Measurements from ENCODE around the gene PCYT2. TPM values are rescaled to one million over a fixed set of nuclear protein-coding genes. Genes with fewer than 3 reads are reported as not detected.

The PCYT2 gene
- total RNA-seq, 1 donor from 2014 or later, result 26.8 TPM

DNA sequence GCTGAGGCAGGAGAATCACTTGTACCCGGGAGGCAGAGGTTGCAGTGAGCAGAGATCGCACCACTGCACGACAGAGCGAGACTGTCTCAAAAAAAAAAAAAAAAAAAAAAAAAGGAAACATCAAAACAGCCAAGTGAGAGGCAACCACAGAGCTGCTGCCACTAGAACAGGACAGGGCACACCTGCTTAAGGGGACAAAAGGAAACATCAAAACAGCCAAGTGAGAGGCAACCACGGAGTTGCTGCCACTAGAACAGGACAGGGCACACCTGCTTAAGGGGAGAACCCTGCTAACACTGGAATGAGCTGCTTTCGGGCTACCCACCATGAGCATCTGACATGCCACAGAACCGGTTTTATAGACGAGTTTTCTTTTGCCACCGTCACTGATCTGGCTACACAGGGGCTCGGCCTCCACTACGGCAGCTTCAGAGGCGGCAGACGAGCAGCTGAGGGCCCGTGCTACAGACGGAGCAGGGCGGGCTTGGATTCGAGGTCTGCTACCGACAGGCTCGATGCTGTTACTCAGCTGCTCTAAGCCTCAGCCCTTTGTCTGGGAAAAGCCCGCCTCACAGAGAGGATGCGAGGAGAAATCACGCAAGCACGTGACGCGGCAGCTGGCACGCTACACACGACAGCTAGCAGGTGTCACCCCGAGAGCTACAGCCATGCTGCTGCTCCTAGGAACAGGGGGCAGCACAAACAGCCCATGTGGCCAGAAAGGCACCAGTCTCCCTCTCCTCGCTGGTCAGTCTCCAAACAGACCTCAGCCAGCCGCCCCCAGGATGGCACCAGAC lies 52.8 kb downstream of the PCYT2 start:
- Mint-ChIP-seq H3K9me3 (ENCODE audit: unreplicated experiment) (no peaks in the 10 kb centered on the region), H3K4me1 (ENCODE audit: unreplicated experiment) (peaks cover 27% of the 10 kb centered on the region), H3K27ac (ENCODE audit: unreplicated experiment) (peak overlapping the region; percentile 61), H3K27me3 (ENCODE audit: unreplicated experiment) (peaks cover 14% of the 10 kb centered on the region), H3K4me3 (ENCODE audit: unreplicated experiment) (peak overlapping the region; percentile 98), H3K36me3 (ENCODE audit: low read depth, unreplicated experiment) (peaks cover 23% of the 10 kb centered on the region)
- TF ChIP-seq, protein P1, sequence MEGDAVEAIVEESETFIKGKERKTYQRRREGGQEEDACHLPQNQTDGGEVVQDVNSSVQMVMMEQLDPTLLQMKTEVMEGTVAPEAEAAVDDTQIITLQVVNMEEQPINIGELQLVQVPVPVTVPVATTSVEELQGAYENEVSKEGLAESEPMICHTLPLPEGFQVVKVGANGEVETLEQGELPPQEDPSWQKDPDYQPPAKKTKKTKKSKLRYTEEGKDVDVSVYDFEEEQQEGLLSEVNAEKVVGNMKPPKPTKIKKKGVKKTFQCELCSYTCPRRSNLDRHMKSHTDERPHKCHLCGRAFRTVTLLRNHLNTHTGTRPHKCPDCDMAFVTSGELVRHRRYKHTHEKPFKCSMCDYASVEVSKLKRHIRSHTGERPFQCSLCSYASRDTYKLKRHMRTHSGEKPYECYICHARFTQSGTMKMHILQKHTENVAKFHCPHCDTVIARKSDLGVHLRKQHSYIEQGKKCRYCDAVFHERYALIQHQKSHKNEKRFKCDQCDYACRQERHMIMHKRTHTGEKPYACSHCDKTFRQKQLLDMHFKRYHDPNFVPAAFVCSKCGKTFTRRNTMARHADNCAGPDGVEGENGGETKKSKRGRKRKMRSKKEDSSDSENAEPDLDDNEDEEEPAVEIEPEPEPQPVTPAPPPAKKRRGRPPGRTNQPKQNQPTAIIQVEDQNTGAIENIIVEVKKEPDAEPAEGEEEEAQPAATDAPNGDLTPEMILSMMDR (IDR thresholded peaks at IDR 0.05; ENCODE audit: unreplicated experiment), result no peak
- no peak for DNase-seq (ENCODE audit: low spot score)

DNA sequence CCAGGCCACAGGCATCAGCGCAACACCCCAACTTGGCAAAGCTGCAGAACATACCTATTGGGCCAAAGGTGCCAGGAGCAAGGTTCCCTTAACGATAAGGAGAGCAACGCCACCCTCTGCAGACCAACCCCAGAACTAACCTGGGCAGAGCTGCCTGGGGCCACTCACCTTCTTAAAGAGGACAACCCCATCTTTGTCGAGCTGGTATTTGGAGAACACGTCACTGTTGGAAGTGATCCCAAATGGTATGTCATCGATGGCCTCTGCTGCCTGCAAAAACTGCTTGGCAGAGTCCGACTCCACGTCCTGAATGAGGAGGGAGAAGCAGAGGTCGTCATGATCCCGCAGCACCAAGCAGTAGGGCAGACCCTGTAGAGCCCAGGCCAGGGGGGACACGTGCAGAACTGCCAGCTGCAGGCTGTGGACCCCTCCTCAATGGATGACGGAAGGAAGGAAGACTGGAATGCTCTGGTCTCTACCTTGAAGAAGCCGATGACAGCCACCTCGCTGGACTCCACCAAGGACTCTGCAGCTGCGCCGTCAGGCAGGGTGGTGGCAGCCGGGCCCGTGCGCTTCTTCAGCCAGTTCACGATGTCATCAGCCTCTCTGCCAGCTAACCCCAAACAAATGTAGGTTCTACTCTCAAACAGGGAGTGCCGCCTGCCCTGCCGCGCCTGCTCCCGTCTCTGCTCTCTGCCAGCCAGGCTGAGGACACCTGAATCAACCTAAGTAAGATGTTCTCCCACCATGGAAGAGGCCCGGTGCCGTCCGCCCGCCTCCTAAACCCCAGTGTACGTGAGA lies 56.0 kb downstream of the PCYT2 start:
- Mint-ChIP-seq H3K27me3 (ENCODE audit: unreplicated experiment) (peaks cover 12% of the 10 kb centered on the region), H3K27ac (ENCODE audit: unreplicated experiment) (no peak overlapping the region), H3K4me3 (ENCODE audit: unreplicated experiment) (peak overlapping the region; percentile 42), H3K4me1 (ENCODE audit: unreplicated experiment) (peaks cover 19% of the 10 kb centered on the region), H3K9me3 (ENCODE audit: unreplicated experiment) (no peaks in the 10 kb centered on the region), H3K36me3 (ENCODE audit: low read depth, unreplicated experiment) (peaks cover 28% of the 10 kb centered on the region)
- no peak for DNase-seq (ENCODE audit: low spot score)
- TF ChIP-seq, protein P1 (IDR thresholded peaks at IDR 0.05; ENCODE audit: unreplicated experiment), result no peak

DNA sequence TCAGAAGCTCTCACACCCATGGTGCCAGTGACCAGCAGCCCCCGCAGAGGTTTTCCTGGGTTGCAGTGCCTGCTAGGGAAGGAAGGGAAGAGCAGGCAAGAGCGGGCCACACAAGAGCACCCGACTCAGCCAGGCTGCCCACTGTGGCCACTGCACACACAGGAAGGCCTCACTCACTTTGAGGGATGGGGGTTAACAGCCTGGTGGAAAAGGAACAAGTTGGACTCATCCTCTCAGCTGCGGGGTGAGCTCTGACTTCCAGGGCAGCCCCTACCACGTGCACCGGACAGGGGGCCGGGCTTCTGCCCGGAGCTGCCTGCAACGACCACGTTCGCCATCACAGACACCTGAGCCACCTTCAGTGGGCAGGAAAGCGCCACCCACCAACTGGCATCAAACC lies 59.0 kb downstream of the PCYT2 start:
- no peak for DNase-seq (ENCODE audit: low spot score)
- H3K9me3 Mint-ChIP-seq (ENCODE audit: unreplicated experiment), result no peaks in the 10 kb centered on the region
- H3K4me3 Mint-ChIP-seq (ENCODE audit: unreplicated experiment), result no peak overlapping the region
- peaks cover under 1% of the 10 kb centered on the region for H3K4me1 Mint-ChIP-seq (ENCODE audit: unreplicated experiment)
- H3K27ac Mint-ChIP-seq (ENCODE audit: unreplicated experiment), result no peak overlapping the region
- TF ChIP-seq, protein P1 (IDR thresholded peaks at IDR 0.05; ENCODE audit: unreplicated experiment), result no peak
- peaks cover 6% of the 10 kb centered on the region for H3K27me3 Mint-ChIP-seq (ENCODE audit: unreplicated experiment)
- H3K36me3 Mint-ChIP-seq (ENCODE audit: low read depth, unreplicated experiment), result peaks cover 23% of the 10 kb centered on the region

DNA sequence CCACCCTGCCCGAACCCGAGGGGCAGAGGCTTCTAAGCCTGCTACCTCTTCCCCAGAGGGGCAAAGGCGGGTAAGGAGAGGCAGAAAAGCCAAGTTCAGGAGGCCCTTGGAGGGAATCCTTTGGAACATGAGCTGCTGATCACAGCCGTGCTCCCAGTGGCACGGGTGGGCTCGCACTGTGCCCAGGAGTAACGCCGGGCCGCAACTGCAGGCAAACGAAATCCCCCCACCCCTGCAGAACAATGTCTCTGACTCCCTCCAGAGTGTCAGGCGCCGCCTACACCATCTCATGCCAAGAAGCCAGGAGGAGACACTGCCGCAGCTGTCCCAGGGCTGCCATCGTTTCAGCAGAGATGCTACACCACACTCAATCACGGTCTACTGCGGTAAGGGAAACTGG lies 59.8 kb downstream of the PCYT2 start:
- TF ChIP-seq, protein P1 (IDR thresholded peaks at IDR 0.05; ENCODE audit: unreplicated experiment), result no peak
- DNase-seq (ENCODE audit: low spot score), result no peak
- Mint-ChIP-seq H3K27ac (ENCODE audit: unreplicated experiment) (no peak overlapping the region), H3K4me3 (ENCODE audit: unreplicated experiment) (no peak overlapping the region), H3K4me1 (ENCODE audit: unreplicated experiment) (no peaks in the 10 kb centered on the region), H3K27me3 (ENCODE audit: unreplicated experiment) (peaks cover 6% of the 10 kb centered on the region), H3K36me3 (ENCODE audit: low read depth, unreplicated experiment) (peaks cover 29% of the 10 kb centered on the region), H3K9me3 (ENCODE audit: unreplicated experiment) (no peaks in the 10 kb centered on the region)

Other genes with a start within 250 kb of the PCYT2 start
- 22.4 TPM for gene OXLD1, start 244.8 kb downstream of the PCYT2 start, total RNA-seq (ENCODE audit: unreplicated experiment)
- 31.8 TPM for gene CCDC137, start 244.7 kb downstream of the PCYT2 start, total RNA-seq (ENCODE audit: unreplicated experiment)
- gene ARL16, start 227.6 kb downstream of the PCYT2 start, total RNA-seq (ENCODE audit: unreplicated experiment), result 54.0 TPM
- gene HGS, start 227.4 kb downstream of the PCYT2 start, total RNA-seq (ENCODE audit: unreplicated experiment), result 142 TPM
- 58.5 TPM for gene MRPL12, start 208.0 kb downstream of the PCYT2 start, total RNA-seq (ENCODE audit: unreplicated experiment)
- gene SLC25A10, start 199.1 kb downstream of the PCYT2 start, total RNA-seq (ENCODE audit: unreplicated experiment), result 6.7 TPM
- gene GCGR, start 107.2 kb downstream of the PCYT2 start, total RNA-seq (ENCODE audit: unreplicated experiment), result not detected
- gene MCRIP1, start 78.1 kb downstream of the PCYT2 start, total RNA-seq (ENCODE audit: unreplicated experiment), result 190 TPM
- gene PPP1R27, start 76.3 kb downstream of the PCYT2 start, total RNA-seq (ENCODE audit: unreplicated experiment), result not detected
- gene P4HB, start 50.9 kb downstream of the PCYT2 start, total RNA-seq (ENCODE audit: unreplicated experiment), result 678 TPM
- 443 TPM for gene ARHGDIA, start 40.1 kb downstream of the PCYT2 start, total RNA-seq (ENCODE audit: unreplicated experiment)
- 127 TPM for gene ALYREF, start 19.8 kb downstream of the PCYT2 start, total RNA-seq (ENCODE audit: unreplicated experiment)
- gene ANAPC11, start 19.7 kb downstream of the PCYT2 start, total RNA-seq (ENCODE audit: unreplicated experiment), result 121 TPM
- gene NPB, start 9.2 kb downstream of the PCYT2 start, total RNA-seq (ENCODE audit: unreplicated experiment), result 0.56 TPM
- gene SIRT7, start 6.8 kb upstream of the PCYT2 start, total RNA-seq (ENCODE audit: unreplicated experiment), result 14.4 TPM
- 23.6 TPM for gene MAFG, start 16.3 kb upstream of the PCYT2 start, total RNA-seq (ENCODE audit: unreplicated experiment)
- 24.4 TPM for gene PYCR1, start 25.9 kb upstream of the PCYT2 start, total RNA-seq (ENCODE audit: unreplicated experiment)
- gene MYADML2, start 35.8 kb upstream of the PCYT2 start, total RNA-seq (ENCODE audit: unreplicated experiment), result not detected
- not detected for gene NOTUM, start 49.8 kb upstream of the PCYT2 start, total RNA-seq (ENCODE audit: unreplicated experiment)
- 25.6 TPM for gene ASPSCR1, start 66.2 kb upstream of the PCYT2 start, total RNA-seq (ENCODE audit: unreplicated experiment)
- 42.9 TPM for gene CENPX, start 111.5 kb upstream of the PCYT2 start, total RNA-seq (ENCODE audit: unreplicated experiment)
- gene LRRC45, start 111.9 kb upstream of the PCYT2 start, total RNA-seq (ENCODE audit: unreplicated experiment), result 12.2 TPM
- 24.0 TPM for gene RAC3, start 120.3 kb upstream of the PCYT2 start, total RNA-seq (ENCODE audit: unreplicated experiment)
- 30.8 TPM for gene DCXR, start 126.3 kb upstream of the PCYT2 start, total RNA-seq (ENCODE audit: unreplicated experiment)
- gene RFNG, start 140.4 kb upstream of the PCYT2 start, total RNA-seq (ENCODE audit: unreplicated experiment), result 19.7 TPM
- 80.0 TPM for gene GPS1, start 140.5 kb upstream of the PCYT2 start, total RNA-seq (ENCODE audit: unreplicated experiment)
- gene DUS1L, start 154.4 kb upstream of the PCYT2 start, total RNA-seq (ENCODE audit: unreplicated experiment), result 74.1 TPM
- 400 TPM for gene FASN, start 186.8 kb upstream of the PCYT2 start, total RNA-seq (ENCODE audit: unreplicated experiment)

Measured in endothelial cell (in vitro differentiated cells).